GM21723 (cell line): Measurements from ENCODE around the gene GSKIP.

Experiments
- ATAC-seq: cut with Tn5 transposase; IDR thresholded peaks from one replicate; pipeline ENCODE4 v1.9.1; 2021; ENCODE audit warnings: mild to moderate bottlenecking, moderate library complexity; ENCODE audit not compliant: unreplicated experiment

Gene GSKIP

DNA sequence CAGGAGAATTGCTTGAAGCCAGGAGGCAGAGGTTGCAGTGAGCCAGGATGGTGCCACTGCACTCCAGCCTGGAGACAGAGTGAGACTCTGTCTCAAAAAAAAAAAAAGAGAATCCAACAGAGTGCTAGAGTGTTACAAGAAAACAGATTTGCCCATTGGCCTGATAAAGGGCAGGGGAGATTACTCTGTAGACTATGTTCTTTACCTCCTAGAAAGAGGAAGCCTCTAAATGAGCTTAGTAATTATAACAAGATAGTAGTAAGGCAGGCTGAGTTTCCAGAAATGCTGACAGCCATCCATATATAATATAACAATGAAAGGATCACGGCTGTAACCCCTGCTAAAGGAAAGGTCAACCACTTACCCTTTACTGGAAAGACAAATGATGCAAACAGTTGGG, 53.0 kb downstream of the GSKIP start:
- no peak for ATAC-seq

DNA sequence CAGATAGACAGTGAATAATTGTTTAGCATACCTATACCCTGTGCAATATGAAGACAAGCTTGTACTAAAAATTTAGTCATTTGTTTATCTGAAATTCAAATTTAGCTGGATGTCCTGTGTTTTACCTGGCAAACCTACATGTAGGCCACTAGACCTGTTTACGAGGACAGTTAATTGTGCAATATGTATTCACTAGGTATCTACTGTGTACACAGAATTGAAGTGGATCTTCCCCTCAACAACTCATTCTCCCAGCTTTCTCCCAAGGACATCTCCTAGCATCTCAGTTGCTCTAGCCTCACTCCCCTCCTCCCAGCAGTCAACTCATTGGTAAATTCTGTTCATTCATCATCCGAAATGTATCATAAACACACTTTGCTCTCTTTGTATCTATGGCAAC, 53.9 kb downstream of the GSKIP start:
- no peak for ATAC-seq

DNA sequence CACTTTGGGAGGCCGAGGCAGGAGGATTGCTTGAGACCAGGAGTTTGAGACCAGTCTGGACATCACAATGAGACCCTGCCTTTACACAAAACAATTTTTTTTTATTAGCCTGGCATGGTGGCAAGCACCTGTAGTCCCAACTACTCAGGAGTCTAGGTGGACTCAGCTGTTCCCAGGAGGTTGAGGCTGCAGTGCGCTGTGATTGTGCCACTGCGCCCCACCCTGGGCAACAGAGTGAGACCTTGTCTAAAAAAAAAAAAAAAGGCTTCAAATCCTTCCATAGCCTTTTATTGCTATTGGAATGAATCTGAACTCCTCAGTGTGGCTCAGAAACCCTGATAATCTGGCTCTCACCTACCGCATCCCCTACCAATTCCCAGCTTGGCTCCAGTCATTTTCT, 54.7 kb downstream of the GSKIP start:
- no peak for ATAC-seq

DNA sequence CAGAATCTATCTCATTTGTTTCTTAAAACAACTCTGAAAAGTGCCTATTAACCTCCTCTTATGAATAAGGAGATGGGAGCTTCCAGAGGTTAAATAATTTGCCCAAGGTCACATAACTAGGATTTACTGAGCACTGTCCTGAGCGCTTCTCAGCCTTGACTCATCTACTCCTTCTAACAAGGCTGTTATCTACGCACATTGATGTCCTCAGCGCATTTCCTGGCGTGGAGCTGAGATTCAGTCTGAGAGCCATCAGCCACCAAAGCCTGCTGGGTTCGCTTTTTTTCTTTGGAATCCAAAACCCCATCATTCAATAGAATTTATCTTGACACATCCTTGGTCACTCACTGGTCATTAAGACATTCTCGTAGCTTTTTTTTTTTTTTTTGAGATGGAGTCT, 57.9 kb downstream of the GSKIP start:
- ATAC-seq, result no peak

DNA sequence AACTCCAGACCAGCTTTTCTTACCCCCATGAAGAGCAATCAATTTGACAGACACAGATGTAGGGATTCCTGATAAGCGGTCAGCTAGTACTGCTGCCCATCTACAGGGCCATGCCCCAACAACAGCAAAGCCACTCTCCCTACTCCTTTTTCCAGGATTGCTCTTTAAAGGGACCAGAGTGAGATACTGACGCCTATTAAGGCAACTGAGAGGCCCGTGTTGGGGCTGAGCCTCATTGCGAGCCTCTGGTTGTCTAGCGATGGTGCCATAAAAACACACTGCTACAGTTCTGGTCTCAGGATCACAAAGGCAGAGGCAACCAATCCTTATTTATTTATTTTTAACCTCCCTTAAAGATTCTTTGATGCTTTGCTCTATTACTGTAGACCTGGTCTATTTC, 59.7 kb downstream of the GSKIP start:
- no peak for ATAC-seq

DNA sequence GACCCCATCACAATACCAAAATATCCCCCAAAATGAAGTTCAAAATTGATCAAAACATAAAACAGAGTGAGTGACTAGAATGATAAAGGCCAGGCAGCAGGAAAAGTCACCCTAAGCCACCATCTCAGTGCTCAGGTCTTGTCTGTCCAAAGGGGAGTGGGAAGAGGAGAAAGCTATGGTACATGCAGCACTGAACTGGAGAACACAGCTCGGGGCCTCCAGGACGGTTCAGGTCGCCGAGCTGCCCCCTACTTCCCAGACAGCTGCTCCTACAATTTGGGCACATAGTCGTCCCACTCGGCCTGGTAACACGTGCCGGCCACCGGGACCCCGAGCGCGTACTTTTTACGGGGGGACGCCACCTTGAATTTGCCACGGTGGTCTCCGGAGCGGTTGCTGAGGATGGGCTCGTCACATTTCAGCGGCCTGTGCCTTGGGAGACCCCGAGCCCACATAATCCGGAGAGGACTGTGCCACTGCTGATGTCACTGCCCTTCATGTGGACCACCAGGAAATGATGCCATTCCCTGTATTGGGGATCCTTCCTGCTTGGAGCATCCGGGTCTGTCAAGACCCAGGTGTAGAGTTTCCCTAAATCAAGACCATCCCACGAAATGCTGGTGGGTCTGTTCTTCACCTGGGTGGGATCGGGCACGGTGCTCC, 60.3 kb downstream of the GSKIP start:
- no peak for ATAC-seq

DNA sequence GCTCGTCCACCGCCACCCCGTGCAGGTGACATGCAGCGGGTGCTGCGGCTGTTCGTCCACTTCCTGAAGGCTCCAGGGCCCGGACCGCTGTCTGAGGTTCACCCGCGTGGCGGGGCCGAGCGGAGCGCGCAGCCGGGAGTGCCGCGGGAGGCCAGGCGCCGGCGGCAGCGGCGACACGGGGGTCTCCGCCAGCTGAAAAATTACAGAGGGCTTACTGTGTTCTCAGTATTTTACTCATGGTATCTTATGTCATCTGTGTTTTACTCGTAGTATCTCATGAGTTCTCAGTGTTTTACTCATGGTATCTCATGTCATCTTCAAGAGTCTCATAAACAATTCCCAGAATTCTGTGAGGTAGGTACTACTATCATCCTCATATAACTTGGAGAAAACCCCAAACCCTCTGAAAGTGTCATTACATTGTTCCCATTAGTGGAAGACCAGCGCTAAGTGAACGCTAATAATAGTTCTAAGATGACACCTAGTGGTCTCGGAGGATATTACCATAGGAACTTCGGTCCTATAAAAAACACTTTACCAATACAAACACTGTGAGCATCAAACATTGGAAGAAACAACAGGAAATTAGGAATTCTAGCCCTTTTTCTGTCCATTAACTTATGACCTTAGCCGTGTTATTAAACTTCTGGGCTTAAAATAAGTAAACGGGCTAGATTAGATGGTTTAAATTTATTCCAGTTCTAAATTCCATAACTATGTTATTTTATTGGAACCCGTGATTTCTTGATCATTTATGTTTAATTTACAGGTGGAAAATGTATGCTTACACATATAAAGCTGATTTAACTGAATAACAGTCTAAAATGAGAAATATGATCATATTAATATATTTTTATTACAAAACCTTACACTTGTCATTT, 61.0 kb downstream of the GSKIP start:
- ATAC-seq, result peak; percentile 89

DNA sequence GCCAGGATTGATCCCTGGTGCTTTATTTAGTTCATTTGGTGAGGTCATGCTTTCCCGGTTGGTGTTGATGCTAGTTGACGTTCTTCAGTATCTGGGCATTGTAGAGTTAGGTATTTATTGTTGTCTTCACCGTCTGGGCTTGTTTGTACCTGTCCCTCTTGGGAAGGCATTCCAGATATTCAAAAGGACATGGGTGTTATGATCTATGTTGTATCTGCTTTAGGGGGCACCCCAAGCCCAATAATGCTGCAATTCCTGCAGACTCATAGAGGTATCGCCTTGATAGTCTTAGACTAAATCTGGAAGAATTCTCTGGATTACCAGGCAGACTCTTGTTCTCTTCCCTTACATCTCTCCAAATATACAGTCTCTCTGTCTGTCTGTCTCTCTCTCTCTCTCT, 70.7 kb downstream of the GSKIP start:
- ATAC-seq, result no peak
